Measurements from ENCODE around the gene TNFAIP3.

DNA sequence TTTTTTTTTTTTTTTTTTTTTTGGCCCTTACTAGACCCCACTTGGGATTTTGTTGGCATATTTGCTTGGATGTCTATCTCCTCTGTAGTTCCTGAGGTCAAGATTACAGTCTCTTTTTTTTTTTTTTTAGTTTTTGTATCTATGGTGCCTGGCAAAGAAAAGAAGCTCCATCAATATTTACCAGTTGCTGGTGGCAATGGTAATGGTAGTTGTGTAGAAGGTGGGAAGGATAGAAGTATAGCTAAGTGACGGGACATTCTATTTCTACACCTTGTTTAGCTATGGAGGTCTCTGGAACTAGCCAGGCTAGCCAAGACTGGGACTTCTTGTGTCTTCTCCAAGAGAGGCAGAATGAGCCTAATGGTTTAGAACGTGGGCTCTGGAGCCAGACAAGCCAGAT lies 42.2 kb upstream of the TNFAIP3 start:
- TF ChIP-seq EZH2 (IDR thresholded peaks at IDR 0.05; ENCODE audit: borderline replicate concordance, low read depth, low read length, severe bottlenecking): no peak
- TF ChIP-seq, protein P1, sequence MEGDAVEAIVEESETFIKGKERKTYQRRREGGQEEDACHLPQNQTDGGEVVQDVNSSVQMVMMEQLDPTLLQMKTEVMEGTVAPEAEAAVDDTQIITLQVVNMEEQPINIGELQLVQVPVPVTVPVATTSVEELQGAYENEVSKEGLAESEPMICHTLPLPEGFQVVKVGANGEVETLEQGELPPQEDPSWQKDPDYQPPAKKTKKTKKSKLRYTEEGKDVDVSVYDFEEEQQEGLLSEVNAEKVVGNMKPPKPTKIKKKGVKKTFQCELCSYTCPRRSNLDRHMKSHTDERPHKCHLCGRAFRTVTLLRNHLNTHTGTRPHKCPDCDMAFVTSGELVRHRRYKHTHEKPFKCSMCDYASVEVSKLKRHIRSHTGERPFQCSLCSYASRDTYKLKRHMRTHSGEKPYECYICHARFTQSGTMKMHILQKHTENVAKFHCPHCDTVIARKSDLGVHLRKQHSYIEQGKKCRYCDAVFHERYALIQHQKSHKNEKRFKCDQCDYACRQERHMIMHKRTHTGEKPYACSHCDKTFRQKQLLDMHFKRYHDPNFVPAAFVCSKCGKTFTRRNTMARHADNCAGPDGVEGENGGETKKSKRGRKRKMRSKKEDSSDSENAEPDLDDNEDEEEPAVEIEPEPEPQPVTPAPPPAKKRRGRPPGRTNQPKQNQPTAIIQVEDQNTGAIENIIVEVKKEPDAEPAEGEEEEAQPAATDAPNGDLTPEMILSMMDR (IDR thresholded peaks at IDR 0.05; ENCODE audit: extremely low read depth in 1 of 2, insufficient read depth in 1 of 2, low read depth in 1 of 2, low read length in 2 of 2): no peak
- no peak for TF ChIP-seq POLR2A (IDR thresholded peaks at IDR 0.05; ENCODE audit: low read depth, low read length)
